Effector CD8-positive, alpha-beta T cell (primary cell): ENCODE measurements around the gene BCR.

Experiments used
- DNase-seq: peaks from one replicate; lab custom pipeline; 2025; lab: John Stamatoyannopoulos, UW

BCR gene

GRCh38 chr22:23199159-23199558, 18.9 kb downstream of the BCR start:
- DNase-seq, result no peak

GRCh38 chr22:23200898-23201297, 20.6 kb downstream of the BCR start:
- no peak for DNase-seq

- no peak for DNase-seq
Observed at GRCh38 chr22:23202812-23203451, 22.6 kb downstream of the BCR start.

- no peak for DNase-seq
Observed at GRCh38 chr22:23203452-23204124, 23.3 kb downstream of the BCR start.

GRCh38 chr22:23204125-23204488, 23.8 kb downstream of the BCR start:
- DNase-seq, result no peak

- DNase-seq, result no peak
Observed at GRCh38 chr22:23204541-23205157, 24.3 kb downstream of the BCR start.

GRCh38 chr22:23205339-23206049, 25.2 kb downstream of the BCR start:
- no peak for DNase-seq

- DNase-seq, result no peak
Observed at GRCh38 chr22:23206915-23207314, 26.6 kb downstream of the BCR start.

GRCh38 chr22:23207729-23208393, 27.6 kb downstream of the BCR start:
- DNase-seq, result no peak

GRCh38 chr22:23210428-23211170, 30.3 kb downstream of the BCR start:
- DNase-seq, result no peak

GRCh38 chr22:23211622-23212021, 31.3 kb downstream of the BCR start:
- no peak for DNase-seq

- DNase-seq, result no peak
Observed at GRCh38 chr22:23212061-23213021, 32.0 kb downstream of the BCR start.

- no peak for DNase-seq
Observed at GRCh38 chr22:23213022-23213555, 32.8 kb downstream of the BCR start.

- no peak for DNase-seq
Observed at GRCh38 chr22:23213581-23214334, 33.4 kb downstream of the BCR start.

- DNase-seq, result no peak
Observed at GRCh38 chr22:23214398-23214797, 34.1 kb downstream of the BCR start.

- DNase-seq, result no peak
Observed at GRCh38 chr22:23215294-23216241, 35.3 kb downstream of the BCR start.

GRCh38 chr22:23216461-23217170, 36.3 kb downstream of the BCR start:
- DNase-seq, result no peak
